ENCODE measurements around the gene TAF4B. TPM values are rescaled to one million over a fixed set of nuclear protein-coding genes. Genes with fewer than 3 reads are reported as not detected.

Gene TAF4B
- total and polyA plus RNA-seq, 2 of the 8 experiments (the other 6 are each of a cell fraction or from before 2014, with no cell fraction given), result 9.3 to 19.8 TPM

DNA sequence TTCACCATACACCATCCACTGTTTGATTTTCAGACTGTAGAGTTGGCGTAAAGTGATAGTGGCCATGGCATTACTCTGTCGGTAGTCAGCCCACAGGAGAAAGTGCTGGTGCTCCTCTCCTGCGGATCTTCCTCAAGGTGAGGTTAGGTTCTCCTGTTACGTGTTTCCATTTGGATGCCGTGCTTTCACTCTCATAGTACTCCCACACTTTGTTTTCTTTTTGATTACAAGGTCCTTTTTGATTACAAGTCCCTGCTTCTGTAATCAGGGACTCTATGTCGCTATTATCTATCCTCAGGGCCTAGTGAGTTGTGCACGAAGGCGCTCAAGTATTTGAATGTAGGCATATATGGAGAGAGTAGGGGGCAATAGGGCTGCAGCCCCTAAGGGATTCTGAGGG lies 4.3 kb downstream of the TAF4B start (continued):
- TF ChIP-seq, protein P1, sequence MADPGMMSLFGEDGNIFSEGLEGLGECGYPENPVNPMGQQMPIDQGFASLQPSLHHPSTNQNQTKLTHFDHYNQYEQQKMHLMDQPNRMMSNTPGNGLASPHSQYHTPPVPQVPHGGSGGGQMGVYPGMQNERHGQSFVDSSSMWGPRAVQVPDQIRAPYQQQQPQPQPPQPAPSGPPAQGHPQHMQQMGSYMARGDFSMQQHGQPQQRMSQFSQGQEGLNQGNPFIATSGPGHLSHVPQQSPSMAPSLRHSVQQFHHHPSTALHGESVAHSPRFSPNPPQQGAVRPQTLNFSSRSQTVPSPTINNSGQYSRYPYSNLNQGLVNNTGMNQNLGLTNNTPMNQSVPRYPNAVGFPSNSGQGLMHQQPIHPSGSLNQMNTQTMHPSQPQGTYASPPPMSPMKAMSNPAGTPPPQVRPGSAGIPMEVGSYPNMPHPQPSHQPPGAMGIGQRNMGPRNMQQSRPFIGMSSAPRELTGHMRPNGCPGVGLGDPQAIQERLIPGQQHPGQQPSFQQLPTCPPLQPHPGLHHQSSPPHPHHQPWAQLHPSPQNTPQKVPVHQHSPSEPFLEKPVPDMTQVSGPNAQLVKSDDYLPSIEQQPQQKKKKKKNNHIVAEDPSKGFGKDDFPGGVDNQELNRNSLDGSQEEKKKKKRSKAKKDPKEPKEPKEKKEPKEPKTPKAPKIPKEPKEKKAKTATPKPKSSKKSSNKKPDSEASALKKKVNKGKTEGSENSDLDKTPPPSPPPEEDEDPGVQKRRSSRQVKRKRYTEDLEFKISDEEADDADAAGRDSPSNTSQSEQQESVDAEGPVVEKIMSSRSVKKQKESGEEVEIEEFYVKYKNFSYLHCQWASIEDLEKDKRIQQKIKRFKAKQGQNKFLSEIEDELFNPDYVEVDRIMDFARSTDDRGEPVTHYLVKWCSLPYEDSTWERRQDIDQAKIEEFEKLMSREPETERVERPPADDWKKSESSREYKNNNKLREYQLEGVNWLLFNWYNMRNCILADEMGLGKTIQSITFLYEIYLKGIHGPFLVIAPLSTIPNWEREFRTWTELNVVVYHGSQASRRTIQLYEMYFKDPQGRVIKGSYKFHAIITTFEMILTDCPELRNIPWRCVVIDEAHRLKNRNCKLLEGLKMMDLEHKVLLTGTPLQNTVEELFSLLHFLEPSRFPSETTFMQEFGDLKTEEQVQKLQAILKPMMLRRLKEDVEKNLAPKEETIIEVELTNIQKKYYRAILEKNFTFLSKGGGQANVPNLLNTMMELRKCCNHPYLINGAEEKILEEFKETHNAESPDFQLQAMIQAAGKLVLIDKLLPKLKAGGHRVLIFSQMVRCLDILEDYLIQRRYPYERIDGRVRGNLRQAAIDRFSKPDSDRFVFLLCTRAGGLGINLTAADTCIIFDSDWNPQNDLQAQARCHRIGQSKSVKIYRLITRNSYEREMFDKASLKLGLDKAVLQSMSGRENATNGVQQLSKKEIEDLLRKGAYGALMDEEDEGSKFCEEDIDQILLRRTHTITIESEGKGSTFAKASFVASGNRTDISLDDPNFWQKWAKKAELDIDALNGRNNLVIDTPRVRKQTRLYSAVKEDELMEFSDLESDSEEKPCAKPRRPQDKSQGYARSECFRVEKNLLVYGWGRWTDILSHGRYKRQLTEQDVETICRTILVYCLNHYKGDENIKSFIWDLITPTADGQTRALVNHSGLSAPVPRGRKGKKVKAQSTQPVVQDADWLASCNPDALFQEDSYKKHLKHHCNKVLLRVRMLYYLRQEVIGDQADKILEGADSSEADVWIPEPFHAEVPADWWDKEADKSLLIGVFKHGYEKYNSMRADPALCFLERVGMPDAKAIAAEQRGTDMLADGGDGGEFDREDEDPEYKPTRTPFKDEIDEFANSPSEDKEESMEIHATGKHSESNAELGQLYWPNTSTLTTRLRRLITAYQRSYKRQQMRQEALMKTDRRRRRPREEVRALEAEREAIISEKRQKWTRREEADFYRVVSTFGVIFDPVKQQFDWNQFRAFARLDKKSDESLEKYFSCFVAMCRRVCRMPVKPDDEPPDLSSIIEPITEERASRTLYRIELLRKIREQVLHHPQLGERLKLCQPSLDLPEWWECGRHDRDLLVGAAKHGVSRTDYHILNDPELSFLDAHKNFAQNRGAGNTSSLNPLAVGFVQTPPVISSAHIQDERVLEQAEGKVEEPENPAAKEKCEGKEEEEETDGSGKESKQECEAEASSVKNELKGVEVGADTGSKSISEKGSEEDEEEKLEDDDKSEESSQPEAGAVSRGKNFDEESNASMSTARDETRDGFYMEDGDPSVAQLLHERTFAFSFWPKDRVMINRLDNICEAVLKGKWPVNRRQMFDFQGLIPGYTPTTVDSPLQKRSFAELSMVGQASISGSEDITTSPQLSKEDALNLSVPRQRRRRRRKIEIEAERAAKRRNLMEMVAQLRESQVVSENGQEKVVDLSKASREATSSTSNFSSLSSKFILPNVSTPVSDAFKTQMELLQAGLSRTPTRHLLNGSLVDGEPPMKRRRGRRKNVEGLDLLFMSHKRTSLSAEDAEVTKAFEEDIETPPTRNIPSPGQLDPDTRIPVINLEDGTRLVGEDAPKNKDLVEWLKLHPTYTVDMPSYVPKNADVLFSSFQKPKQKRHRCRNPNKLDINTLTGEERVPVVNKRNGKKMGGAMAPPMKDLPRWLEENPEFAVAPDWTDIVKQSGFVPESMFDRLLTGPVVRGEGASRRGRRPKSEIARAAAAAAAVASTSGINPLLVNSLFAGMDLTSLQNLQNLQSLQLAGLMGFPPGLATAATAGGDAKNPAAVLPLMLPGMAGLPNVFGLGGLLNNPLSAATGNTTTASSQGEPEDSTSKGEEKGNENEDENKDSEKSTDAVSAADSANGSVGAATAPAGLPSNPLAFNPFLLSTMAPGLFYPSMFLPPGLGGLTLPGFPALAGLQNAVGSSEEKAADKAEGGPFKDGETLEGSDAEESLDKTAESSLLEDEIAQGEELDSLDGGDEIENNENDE (IDR thresholded peaks at IDR 0.05; ENCODE audit: insufficient replicate concordance, low read length), result no peak
- TF ChIP-seq CBX5 (IDR thresholded peaks at IDR 0.05; ENCODE audit: low read depth, low read length) (no peak), MAFK (IDR thresholded peaks at IDR 0.05; ENCODE audit: low read depth, low read length) (no peak), YY1 (IDR thresholded peaks at IDR 0.05; ENCODE audit: low read depth, low read length) (no peak), TAF7 (optimal IDR thresholded peaks at IDR 0.05; ENCODE audit: borderline replicate concordance, low read depth, low read length) (no peak), SRF (IDR thresholded peaks at IDR 0.05; ENCODE audit: low read depth, low read length) (no peak)
